ENCODE results near the gene ZBED2. TPM values are rescaled to one million over a fixed set of nuclear protein-coding genes. Genes with fewer than 3 reads are reported as not detected.
"Not testable (repeated sequence)": the region's sequence is repeated elsewhere in the genome, so short reads cannot be mapped to it uniquely, and the experiment has no call there.

The ZBED2 gene
- total RNA-seq = 100 to 1,000 TPM; 670 to 671 TPM

GRCh38 chr3:111595232-111595631 is at the start of gene ZBED2:
Gene ZBED2 (minus strand): TSS chr3:111595346. CDS start chr3:111594201, 1,145 bp downstream.
- CTCF ChIA-PET = interaction anchor here (1.0 to 3.9 kb wide), 6 partner anchors 9 to 78 kb away, joined by 3 to 28 read pairs (median 12); no protein-coding TSS in a partner anchor
- POLR2A ChIA-PET = interaction anchor here (0.5 to 5.0 kb wide), 9 partner anchors 9 to 54 kb away, joined by 3 to 51 read pairs (median 25); partner anchors contain the start of gene CD96

- ChIA-PET CTCF (no interaction called here), POLR2A (no interaction called here)
These were observed 44.2 kb upstream of the ZBED2 start for GRCh38 chr3:111639316-111639715.

- ChIA-PET CTCF (no interaction called here), POLR2A (no interaction called here)
These were observed 41.3 kb upstream of the ZBED2 start for GRCh38 chr3:111636366-111636885.

GRCh38 chr3:111635403-111635802 is 40.3 kb upstream of the ZBED2 start:
- CTCF ChIA-PET = no interaction called here

GRCh38 chr3:111630638-111631037 is 35.5 kb upstream of the ZBED2 start:
- CTCF ChIA-PET, POLR2A ChIA-PET: not testable (repeated sequence)

More at GRCh38 chr3:111635403-111635802, 40.3 kb upstream of the ZBED2 start:
- POLR2A ChIA-PET = no interaction called here

- POLR2A ChIA-PET, CTCF ChIA-PET: not testable (repeated sequence)
These were observed 33.9 kb upstream of the ZBED2 start for GRCh38 chr3:111629018-111629417.

- POLR2A ChIA-PET = no interaction called here
- CTCF ChIA-PET = no interaction called here
These were observed 31.9 kb upstream of the ZBED2 start for GRCh38 chr3:111627092-111627491.

GRCh38 chr3:111621535-111621934 is 26.4 kb upstream of the ZBED2 start:
- CTCF ChIA-PET = no interaction called here
- POLR2A ChIA-PET = no interaction called here

- ChIA-PET POLR2A (interaction anchor here (1.2 to 1.8 kb wide), 2 partner anchors 26 to 78 kb away, joined by 5 to 6 read pairs; partner anchors contain the start of gene CD96), CTCF (interaction anchor here (0.6 kb wide), 1 partner anchor 443 kb away, joined by 3 read pairs; no protein-coding TSS in a partner anchor)
These were observed 24.7 kb upstream of the ZBED2 start for GRCh38 chr3:111619833-111620232.

- POLR2A ChIA-PET = interaction anchor here (0.6 to 1.8 kb wide), 3 partner anchors 24 to 77 kb away, joined by 5 to 7 read pairs (median 6); partner anchors contain the start of genes CD96 and ZBED2
- CTCF ChIA-PET = interaction anchor here (0.6 to 2.3 kb wide), 2 partner anchors 80 to 420 kb away, joined by 3 to 8 read pairs; no protein-coding TSS in a partner anchor
These were observed 23.8 kb upstream of the ZBED2 start for GRCh38 chr3:111618945-111619344.

- POLR2A ChIA-PET = interaction anchor here (0.6 to 3.2 kb wide), 5 partner anchors 23 to 77 kb away, joined by 4 to 33 read pairs (median 6); partner anchors contain the start of genes CD96 and ZBED2
- CTCF ChIA-PET = interaction anchor here (0.6 to 2.9 kb wide), 10 partner anchors 14 to 354 kb away, joined by 3 to 22 read pairs (median 6); no protein-coding TSS in a partner anchor
These were observed 22.9 kb upstream of the ZBED2 start for GRCh38 chr3:111617912-111618601.

GRCh38 chr3:111617406-111617805 is 22.3 kb upstream of the ZBED2 start:
- POLR2A ChIA-PET = interaction anchor here (1.6 to 3.2 kb wide), 5 partner anchors 13 to 76 kb away, joined by 4 to 51 read pairs (median 16); partner anchors contain the start of genes CD96 and ZBED2
- CTCF ChIA-PET = interaction anchor here (0.9 to 2.9 kb wide), 9 partner anchors 10 to 79 kb away, joined by 3 to 22 read pairs (median 10); no protein-coding TSS in a partner anchor

- POLR2A ChIA-PET = interaction anchor here (0.7 to 3.2 kb wide), 13 partner anchors 9 to 75 kb away, joined by 3 to 51 read pairs (median 5); partner anchors contain the start of genes CD96 and ZBED2
These were observed 21.4 kb upstream of the ZBED2 start for GRCh38 chr3:111616417-111617105.

GRCh38 chr3:111615880-111616279 is 20.7 kb upstream of the ZBED2 start:
- ChIA-PET CTCF (interaction anchor here (0.6 to 2.9 kb wide), 16 partner anchors 9 to 77 kb away, joined by 3 to 28 read pairs (median 6); partner anchors contain the start of gene ZBED2), POLR2A (interaction anchor here (0.7 to 3.2 kb wide), 12 partner anchors 8 to 73 kb away, joined by 3 to 51 read pairs (median 6); partner anchors contain the start of gene ZBED2)

More at GRCh38 chr3:111616417-111617105, 21.4 kb upstream of the ZBED2 start:
- CTCF ChIA-PET = interaction anchor here (0.6 to 2.9 kb wide), 18 partner anchors 9 to 78 kb away, joined by 3 to 28 read pairs (median 6); partner anchors contain the start of gene ZBED2

- CTCF ChIA-PET = interaction anchor here (0.8 to 2.1 kb wide), 5 partner anchors 10 to 65 kb away, joined by 4 to 11 read pairs (median 6); partner anchors contain the start of gene ZBED2
- POLR2A ChIA-PET = interaction anchor here (1.1 to 2.0 kb wide), 5 partner anchors 9 to 65 kb away, joined by 3 to 13 read pairs (median 5); partner anchors contain the start of gene ZBED2
These were observed 18.1 kb upstream of the ZBED2 start for GRCh38 chr3:111613294-111613693.

- ChIA-PET POLR2A (interaction anchor here (0.9 to 1.6 kb wide), 5 partner anchors 16 to 67 kb away, joined by 4 to 25 read pairs (median 4); partner anchors contain the start of gene ZBED2), CTCF (interaction anchor here (0.7 to 1.5 kb wide), 3 partner anchors 9 to 23 kb away, joined by 3 to 5 read pairs (median 3); no protein-coding TSS in a partner anchor)
These were observed 15.5 kb upstream of the ZBED2 start for GRCh38 chr3:111610612-111611054.

GRCh38 chr3:111610189-111610588 is 15.0 kb upstream of the ZBED2 start:
- ChIA-PET CTCF (interaction anchor here (0.7 to 1.5 kb wide), 3 partner anchors 8 to 22 kb away, joined by 3 to 5 read pairs (median 3); no protein-coding TSS in a partner anchor), POLR2A (interaction anchor here (0.9 to 1.6 kb wide), 5 partner anchors 16 to 67 kb away, joined by 4 to 25 read pairs (median 4); partner anchors contain the start of gene ZBED2)

GRCh38 chr3:111609700-111610099 is 14.6 kb upstream of the ZBED2 start:
- ChIA-PET CTCF (interaction anchor here (1.0 kb wide), 1 partner anchor 22 kb away, joined by 3 read pairs; no protein-coding TSS in a partner anchor), POLR2A (interaction anchor here (1.2 to 1.6 kb wide), 4 partner anchors 15 to 66 kb away, joined by 4 to 25 read pairs (median 4); partner anchors contain the start of gene ZBED2)

Data from activated CD8-positive, alpha-beta memory T cell treated with anti-CD3 and anti-CD28 coated beads for 36 hours (primary cell).